Heart left ventricle (tissue), 13 donors: ENCODE measurements around the gene MANBA.

Experiments used
- CTCF ChIP-seq, 12 donors: fragments of 200-600 bp; sonication (generic) in 4 of 12; IDR thresholded peaks; one replicate each; pipeline versions ENCODE4 v1.5.0 to v1.8.0; 2018 to 2022; ENCODE audit warnings: antibody characterized with exemption in 12 of 12, mild to moderate bottlenecking in 5 of 12
- POLR2A ChIP-seq, 2 donors: fragments of 450-650 bp; IDR thresholded peaks; one replicate each; pipeline ENCODE4 v1.6.1; 2017; ENCODE audit warnings: antibody characterized with exemption in 2 of 2, mild to moderate bottlenecking in 2 of 2, moderate library complexity in 2 of 2
- donor health status: ischemic (EF 13 %, LVEDD 7.1; RV severe dilation, severe dysfunction).
- donor health status: DM: no; HTN: yes; CAD: no.
- donor health status: DM: no; HTN: no; CAD: no.
- donor health status: ischemic (EF 25% LVEDD 6.9; RV normal size, moderate dysfunction).
- donor health status: ischemic (EF 25% LVEDD 5.7; RV mildly dilated, moderate dysfunction).
- donor health status: ischemic (EF 35%, LVEDD 5.7; RV mildly dilated, moderate dysfunction).
- donor health status: nonischemic (EF 11% LVEDD 7.7; RV severe dilation, severe dysfunction).
- donor health status: DM: yes; HTN: yes; CAD: no.
- donor health status: PGD.
- donor health status: ischemic (EF 29% LVEDD 5.4; RV normal size, mild dysfunction).
- donor health status: nonischemic (EF 23%, LVEDD 6.1; RV moderate dilation, normal function).

DNA sequence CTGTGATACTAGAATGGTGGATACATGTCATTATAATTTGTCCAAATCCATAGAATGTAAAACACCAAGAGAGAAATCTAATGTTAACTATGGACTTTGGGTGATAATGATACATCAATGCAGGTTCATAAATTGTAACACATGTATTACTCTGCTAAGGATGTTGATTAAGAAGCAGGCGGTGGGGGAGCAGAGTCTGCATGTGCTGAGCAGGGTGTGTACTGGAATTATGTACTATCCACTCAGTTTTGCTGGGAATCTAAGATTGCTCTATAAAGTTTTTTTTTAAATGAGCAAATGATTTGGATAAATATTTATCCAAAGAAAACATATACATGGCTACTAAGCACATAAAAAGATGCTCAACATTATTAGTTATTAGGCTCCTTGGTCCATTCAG is 15.0 kb upstream of the MANBA start:
- no peak for TF ChIP-seq POLR2A (IDR thresholded peaks at IDR 0.05)
- no peak for TF ChIP-seq CTCF (IDR thresholded peaks at IDR 0.05)
